ENCODE results near the gene COLEC11.

The COLEC11 gene

DNA sequence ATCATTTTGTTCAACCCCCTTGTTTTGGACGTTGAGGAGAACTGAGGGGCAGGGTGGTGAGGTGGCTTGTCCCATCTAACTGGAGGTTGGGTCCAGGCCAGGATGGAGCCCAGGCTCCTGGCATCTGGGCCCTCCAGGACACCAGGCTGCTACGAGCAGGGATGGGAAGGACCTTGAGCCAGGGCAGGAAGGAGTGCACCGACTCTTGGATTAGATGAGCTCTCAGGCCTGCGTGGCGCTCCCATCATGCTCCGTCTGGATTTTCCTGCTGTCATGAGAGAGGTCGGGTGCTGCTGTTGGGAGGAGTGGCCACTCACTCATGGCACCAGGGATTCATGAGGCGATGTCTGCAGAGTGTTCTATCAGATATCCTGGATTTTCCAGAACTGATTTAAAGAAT lies 44.7 kb downstream of the COLEC11 start:
- no peak for DNase-seq

DNA sequence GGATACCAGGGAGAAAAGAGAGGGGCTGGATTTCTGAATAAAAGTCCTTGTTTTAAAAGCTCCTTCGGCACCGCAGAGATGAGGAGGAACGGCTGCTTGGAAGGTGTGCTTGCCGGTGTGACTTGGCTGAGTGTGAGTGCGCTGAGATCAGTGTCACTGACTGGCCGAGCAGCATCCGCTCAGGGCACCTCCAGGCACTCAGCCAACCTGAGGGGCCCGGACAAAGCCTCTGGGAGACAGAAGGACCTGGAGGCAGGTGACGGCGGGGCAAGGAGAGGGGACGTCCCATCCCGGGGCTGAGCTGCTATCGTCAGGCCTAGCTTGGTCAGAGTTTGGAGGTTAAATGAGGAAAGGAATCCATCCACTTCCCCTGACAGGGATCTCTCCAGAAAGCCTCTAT lies 46.3 kb downstream of the COLEC11 start:
- no peak for DNase-seq

DNA sequence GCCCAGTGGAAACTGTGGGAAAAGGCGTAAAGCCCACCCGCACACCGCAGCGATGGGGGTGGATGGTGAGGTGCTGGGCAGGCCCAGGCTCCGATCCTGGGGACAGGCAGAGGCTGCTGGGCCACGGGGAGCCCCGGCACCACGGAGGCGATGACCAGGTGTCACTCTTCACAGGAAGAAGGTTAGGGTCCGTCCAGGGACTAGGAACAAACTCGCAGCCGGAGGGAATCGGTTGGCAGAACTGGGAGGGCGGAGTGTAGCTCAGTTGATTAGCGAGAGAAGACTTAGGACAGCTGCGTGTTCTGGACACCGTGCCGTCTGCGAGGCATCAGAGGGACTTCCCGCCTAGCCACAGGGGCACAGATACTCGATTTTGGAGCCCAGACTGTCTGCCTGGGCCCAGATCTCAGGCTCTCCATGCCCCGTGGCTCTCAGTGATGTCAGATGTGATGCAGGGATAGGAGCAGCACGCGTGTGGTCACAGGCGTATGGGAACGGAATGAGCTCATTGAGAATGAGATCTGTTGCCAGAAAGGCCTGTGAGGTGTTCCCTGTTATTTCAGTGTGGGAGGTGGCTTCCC lies 47.0 kb downstream of the COLEC11 start:
- no peak for DNase-seq

- no peak for DNase-seq
Measured at GRCh38 chr2:3642521-3643215, 47.8 kb downstream of the COLEC11 start.

DNA sequence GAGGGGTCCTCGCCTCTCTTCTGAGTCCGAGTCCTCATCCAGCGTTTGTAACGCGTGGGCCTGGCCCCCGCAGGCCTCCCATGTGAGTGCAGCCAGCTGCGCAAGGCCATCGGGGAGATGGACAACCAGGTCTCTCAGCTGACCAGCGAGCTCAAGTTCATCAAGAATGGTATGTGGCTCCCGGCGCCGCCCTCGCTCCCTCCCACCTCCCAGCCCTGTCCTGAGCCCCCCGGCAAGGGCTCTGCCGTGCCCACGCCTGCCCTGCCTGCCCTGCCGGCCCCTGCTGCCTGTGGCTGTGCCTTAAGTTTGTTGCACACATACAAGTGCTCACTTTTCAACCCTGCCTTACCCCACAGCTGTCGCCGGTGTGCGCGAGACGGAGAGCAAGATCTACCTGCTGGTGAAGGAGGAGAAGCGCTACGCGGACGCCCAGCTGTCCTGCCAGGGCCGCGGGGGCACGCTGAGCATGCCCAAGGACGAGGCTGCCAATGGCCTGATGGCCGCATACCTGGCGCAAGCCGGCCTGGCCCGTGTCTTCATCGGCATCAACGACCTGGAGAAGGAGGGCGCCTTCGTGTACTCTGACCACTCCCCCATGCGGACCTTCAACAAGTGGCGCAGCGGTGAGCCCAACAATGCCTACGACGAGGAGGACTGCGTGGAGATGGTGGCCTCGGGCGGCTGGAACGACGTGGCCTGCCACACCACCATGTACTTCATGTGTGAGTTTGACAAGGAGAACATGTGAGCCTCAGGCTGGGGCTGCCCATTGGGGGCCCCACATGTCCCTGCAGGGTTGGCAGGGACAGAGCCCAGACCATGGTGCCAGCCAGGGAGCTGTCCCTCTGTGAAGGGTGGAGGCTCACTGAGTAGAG lies 48.7 kb downstream of the COLEC11 start:
- DNase-seq, result no peak

- DNase-seq, result no peak
Measured at GRCh38 chr2:3644246-3644525, 49.3 kb downstream of the COLEC11 start.

DNA sequence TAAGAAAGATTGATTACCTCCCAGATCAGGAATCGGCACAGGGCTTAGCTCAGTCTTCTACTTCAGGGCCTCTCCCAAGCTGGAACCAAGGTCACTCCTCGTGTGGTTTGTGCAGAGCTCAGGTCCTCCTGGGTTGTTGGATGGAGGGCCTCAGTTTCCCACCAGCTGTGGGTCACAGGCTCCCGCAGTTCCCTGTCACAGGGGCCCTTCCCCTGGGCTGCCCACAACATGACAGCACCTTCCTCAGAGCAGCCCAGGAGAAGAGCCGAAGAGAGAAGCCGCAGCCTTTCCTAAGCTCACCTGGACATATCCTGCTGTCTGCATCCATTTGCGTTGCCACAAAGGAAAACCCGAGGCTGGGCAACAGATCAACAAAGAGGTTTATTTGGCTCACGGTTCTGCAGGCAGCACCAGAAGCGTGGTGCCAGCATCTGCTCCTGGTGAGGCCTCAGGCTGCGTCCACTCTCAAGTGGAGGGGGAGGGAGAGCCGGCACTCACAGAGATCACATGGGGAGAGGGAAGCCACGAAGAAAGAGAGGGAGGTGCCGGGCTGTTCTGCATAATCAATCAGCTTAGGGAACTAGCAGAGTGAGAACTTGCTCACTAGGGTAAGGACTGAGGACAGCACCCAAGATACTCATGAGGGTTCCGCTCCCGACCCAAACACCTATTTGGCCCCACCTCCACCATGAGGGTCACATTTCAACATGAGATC lies 50.1 kb downstream of the COLEC11 start:
- DNase-seq, result no peak

GRCh38 chr2:3645745-3646389 lies 51.0 kb downstream of the COLEC11 start:
- no peak for DNase-seq

DNA sequence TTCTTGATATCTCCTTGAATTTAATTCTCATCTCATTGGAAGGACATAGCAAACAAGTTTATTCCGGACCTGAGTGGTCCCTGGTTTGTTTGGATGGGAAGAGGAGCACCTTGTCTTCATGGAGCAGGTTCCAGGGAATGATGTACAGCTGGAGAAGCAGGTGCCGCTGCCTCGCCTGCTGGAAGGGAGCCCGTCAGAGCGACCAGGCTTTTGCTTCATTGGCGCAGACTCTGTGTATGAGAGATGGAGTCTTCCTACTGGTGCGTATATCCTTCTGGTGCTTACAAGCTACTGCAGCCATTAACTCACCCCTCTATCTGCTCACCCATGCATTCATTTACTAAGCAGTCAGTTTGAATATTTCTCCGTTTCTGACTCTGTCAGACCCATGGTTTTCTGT lies 51.5 kb downstream of the COLEC11 start:
- DNase-seq, result no peak

GRCh38 chr2:3647246-3647645 lies 52.3 kb downstream of the COLEC11 start:
- DNase-seq, result no peak

DNA sequence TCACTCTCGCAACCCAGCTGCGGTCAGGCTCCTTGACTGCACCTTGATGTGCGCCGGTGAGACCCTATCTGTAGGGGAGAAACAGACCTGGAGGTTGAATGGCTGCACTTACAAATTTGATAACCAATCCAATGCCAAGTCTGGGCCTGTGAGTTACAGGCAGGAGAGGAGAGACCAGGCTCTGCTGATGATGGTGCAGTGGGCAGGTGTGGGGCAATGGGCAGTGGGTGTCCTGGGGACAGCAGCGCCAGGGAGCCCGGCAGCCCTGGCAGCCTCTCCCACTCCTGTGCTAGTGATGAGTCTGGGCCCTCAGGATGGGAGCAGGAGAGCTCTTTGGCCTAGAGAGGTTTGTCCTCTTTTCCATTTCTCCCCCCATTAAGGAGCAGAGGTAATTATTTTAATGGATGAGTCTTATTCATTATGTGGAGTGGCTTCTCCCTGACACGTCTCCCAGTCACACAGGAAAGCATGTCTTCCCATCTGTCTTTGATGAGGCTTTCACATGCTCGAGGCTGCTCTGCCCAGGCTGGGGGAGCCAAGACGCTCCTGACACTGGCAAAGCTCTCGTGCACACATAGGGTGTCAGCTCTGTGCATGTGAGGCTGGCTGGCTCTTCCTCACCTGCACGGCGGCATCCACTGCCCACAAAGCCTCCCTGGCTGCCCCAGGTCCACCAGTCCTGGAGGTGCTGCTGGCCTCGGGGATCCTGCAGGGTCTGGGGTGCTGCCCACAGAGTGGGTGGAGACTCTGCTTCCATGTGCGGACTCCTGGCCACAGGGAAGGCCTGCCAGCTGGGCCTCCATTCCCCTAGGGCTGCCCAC lies 53.1 kb downstream of the COLEC11 start:
- no peak for DNase-seq

DNA sequence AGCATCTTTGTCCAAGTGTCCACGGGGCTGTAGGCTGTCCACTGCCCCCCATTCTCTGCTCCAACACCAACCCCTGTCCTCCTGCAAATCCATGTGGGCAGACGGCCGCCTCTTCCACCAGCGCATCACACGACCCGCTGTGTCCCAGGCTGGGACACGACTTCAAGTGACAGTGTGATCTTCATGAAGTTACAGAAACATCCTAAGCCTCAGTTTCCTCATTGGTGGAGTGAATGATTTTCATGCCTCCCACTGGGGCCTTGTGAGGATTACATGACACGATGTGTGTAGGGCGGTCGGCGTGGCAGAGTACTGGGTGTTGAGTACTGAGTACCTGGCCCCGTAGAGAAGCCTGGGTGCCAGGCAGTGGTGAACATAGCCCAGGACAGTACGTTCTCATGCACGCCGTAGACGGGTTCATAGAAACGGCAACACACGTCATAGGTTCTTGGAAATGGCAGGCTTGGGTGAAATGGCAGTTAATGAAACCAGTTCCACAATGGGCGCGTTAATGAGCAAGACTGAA lies 53.8 kb downstream of the COLEC11 start:
- DNase-seq, result no peak

DNA sequence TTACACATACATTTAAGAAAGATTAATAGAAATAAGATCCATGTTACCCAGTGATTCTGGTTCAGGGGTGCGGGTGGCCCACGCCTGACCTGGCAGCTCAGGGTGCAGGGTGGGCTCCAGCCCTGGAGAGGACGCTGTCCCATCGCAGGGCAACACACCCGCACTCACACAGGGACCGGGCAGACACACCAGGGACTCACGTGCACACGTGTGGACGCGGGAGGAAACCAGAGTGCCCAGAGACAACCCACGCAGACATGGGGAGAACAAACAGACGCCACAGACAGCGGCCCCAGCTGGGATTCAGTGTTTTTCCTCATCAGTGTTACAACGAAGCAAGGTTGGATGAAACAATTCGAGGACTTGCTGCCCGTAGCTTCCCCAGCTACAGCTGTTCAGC lies 54.7 kb downstream of the COLEC11 start:
- DNase-seq, result no peak

DNA sequence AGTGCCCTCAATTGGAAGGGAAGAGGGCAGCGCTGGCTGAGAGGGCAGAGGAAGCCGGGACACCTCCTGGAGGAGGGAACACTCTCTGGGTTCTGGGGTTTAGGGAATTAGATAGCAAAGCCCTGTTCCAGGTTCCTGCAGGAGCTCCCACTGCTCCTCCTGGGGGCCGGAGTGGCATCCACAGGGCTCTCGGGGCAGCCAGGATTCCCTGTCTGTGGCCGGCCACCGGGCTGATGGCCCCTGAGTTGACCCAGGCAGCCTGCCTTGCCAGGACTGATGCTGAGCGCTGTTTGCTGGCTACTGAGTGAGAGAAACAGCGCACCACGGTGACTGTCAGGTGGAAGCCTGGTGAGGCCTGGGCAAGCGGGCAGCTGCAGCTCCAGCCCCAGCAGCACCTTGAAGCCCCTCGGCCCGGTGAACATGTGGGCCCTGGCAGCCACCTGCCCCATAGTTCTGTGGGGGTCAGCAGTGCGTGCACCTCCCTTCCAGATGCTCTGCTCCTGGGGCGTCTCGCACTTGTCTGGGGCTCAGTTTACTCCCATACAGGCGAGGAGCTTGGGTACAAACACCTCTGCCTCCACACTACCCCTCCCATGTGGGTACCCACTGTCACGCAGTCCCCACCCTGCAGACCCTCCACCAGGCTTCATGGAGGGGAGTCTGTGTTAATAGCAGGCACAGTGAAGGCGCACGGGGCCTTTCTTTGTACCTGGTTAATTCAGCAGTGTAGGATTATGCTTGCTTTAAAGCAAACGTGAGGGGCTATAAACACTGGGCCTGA lies 55.4 kb downstream of the COLEC11 start:
- DNase-seq, result no peak

- peak; percentile 69 for DNase-seq
Measured at GRCh38 chr2:3651691-3652648, 57.1 kb downstream of the COLEC11 start.

GRCh38 chr2:3652896-3653625 lies 58.1 kb downstream of the COLEC11 start:
- no peak for DNase-seq

- DNase-seq, result peak; percentile 2
Measured at GRCh38 chr2:3654011-3654410, 59.1 kb downstream of the COLEC11 start.

DNA sequence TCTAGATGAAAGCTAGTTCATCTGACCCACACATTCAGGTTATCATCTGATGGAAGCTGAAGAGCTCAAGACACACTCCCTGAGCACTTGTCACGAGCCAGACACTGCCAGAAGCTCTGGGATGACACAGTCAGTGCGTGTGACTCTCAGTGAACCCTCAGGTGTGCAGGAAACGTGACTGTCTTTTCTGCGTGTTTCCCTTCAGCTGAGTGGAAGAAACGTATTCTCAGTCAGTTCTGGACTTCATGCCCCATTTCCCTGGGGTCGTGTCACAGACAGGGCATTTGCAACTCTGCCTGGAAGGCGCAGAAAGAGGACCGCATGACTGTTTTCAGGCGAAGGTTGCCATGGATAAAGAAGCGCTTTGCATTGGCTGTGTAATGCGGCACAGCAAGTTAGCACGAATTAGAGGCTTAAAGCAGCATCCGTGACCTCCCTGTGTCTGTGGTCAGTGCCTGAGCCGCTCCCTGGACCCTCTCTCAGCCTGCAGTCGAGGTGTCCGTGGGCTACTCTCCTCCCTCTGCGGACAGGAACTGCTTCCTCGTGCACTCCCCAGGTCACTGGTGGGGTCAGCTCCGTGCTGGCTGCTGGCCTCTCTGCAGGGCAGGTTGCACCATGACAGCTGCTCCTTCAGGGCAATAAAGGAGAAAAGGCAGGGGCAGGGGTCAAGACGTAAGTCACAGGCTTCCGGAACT lies 59.8 kb downstream of the COLEC11 start:
- DNase-seq, result no peak

Measured in NCI-H2029 treated with DMSO at 0.1 percent for 48 hours (cell line).